Keratinocyte (primary cell): ENCODE data around the gene PRXL2A.

Source experiments
- CTCF ChIP-seq, 3 experiments: IDR thresholded peaks in 1 of 3; conservative IDR thresholded peaks in 1 of 3; optimal IDR thresholded peaks in 1 of 3; 2 replicates in 2 of 3; 3 replicates in 1 of 3; pipeline versions ENCODE3 to v1.5.1; 2011; ENCODE audit warnings: low read length in 3 of 3, mild to moderate bottlenecking in 3 of 3, moderate library complexity in 2 of 3, control low read depth in 1 of 3, inconsistent platforms in 1 of 3; ENCODE audit not compliant: insufficient read depth in 2 of 3; ENCODE audit errors: extremely low read depth in 1 of 3
- EZH2 ChIP-seq: IDR thresholded peaks from one replicate; pipeline ENCODE4 v1.6.1; 2012; ENCODE audit warnings: inconsistent platforms, mild to moderate bottlenecking, low read length, moderate library complexity

- no peak for TF ChIP-seq CTCF (optimal IDR thresholded peaks at IDR 0.05 in 1 of 3, IDR thresholded peaks at IDR 0.05 in 1 of 3, conservative IDR thresholded peaks at IDR 0.05 in 1 of 3; ENCODE audit: extremely low read depth in 1 of 3, insufficient read depth in 2 of 3, low read length in 3 of 3)
- no peak for TF ChIP-seq EZH2
Observed at GRCh38 chr10:80437227-80437626, 28.9 kb downstream of the PRXL2A start.
